CD14-positive monocyte (primary cell): ENCODE measurements around the gene ARID1B. TPM values are rescaled to one million over a fixed set of nuclear protein-coding genes. Genes with fewer than 3 reads are reported as not detected.

Source experiments
- DNase-seq, 3 donors: peaks; one replicate each; pipeline ENCODE4 v3.0.0-alpha.2; 2011 to 2022
- H2AFZ ChIP-seq: 2 replicates; pipeline ENCODE4 v1.6.0; 2012; ENCODE audit warnings: mild to moderate bottlenecking, low read depth, low read length, inconsistent platforms; ENCODE audit not compliant: insufficient read depth, poor library complexity, severe bottlenecking
- H3K27ac ChIP-seq, 2 donors: 1 replicate in 1 of 2; 2 replicates in 1 of 2; pipeline ENCODE4 v1.5.1; 2012 to 2013; ENCODE audit warnings: low read length in 2 of 2, control low read depth in 1 of 2, inconsistent platforms in 1 of 2, low read depth in 1 of 2, mild to moderate bottlenecking in 1 of 2
- H3K27me3 ChIP-seq, 2 donors: one replicate each; pipeline versions ENCODE4 v1.6.0 to v1.6.1; 2011 to 2013; ENCODE audit warnings: low read length in 2 of 2; ENCODE audit not compliant: control insufficient read depth in 2 of 2, insufficient read depth in 2 of 2
- H3K36me3 ChIP-seq, 2 donors: replicated peaks in 1 of 2; 1 replicate in 1 of 2; 2 replicates in 1 of 2; pipeline versions ENCODE4 v1.5.1 to v1.6.1; 2012 to 2013; ENCODE audit warnings: low read length in 2 of 2, control low read depth in 1 of 2, inconsistent platforms in 1 of 2, mild to moderate bottlenecking in 1 of 2; ENCODE audit not compliant: insufficient read depth in 2 of 2, control insufficient read depth in 1 of 2
- H3K4me1 ChIP-seq, 2 donors: 1 replicate in 1 of 2; 2 replicates in 1 of 2; pipeline versions ENCODE4 v1.5.1 to v1.6.1; 2012 to 2013; ENCODE audit warnings: low read length in 2 of 2, control low read depth in 1 of 2, inconsistent platforms in 1 of 2, mild to moderate bottlenecking in 1 of 2, moderate library complexity in 1 of 2; ENCODE audit not compliant: insufficient read depth in 2 of 2, control insufficient read depth in 1 of 2
- H3K4me2 ChIP-seq: replicated peaks from 2 replicates; pipeline ENCODE3; 2012; ENCODE audit warnings: low read length, moderate library complexity, mild to moderate bottlenecking; ENCODE audit not compliant: poor library complexity, severe bottlenecking; ENCODE audit errors: extremely low read depth
- H3K4me3 ChIP-seq, 3 experiments: fragments of 200-600 bp in 1 of 3; sonication (generic) in 1 of 3; replicated peaks in 1 of 3; 1 replicate in 2 of 3; 2 replicates in 1 of 3; pipeline ENCODE4 v1.5.1; 2011 to 2013; ENCODE audit warnings: low read length in 3 of 3, mild to moderate bottlenecking in 3 of 3, control low read depth in 2 of 3, low read depth in 2 of 3, inconsistent platforms in 1 of 3, moderate library complexity in 1 of 3
- H3K79me2 ChIP-seq: 2 replicates; pipeline ENCODE4 v1.6.0; 2012; ENCODE audit warnings: mild to moderate bottlenecking, control low read depth, inconsistent platforms, low read length, moderate library complexity; ENCODE audit not compliant: insufficient read depth
- H3K9ac ChIP-seq: 2 replicates; pipeline ENCODE4 v1.6.0; 2017; ENCODE audit warnings: low read length, mild to moderate bottlenecking; ENCODE audit not compliant: insufficient read depth, poor library complexity, severe bottlenecking
- H3K9me3 ChIP-seq, 2 donors: replicated peaks in 1 of 2; 1 replicate in 1 of 2; 2 replicates in 1 of 2; pipeline versions ENCODE4 v1.5.1 to v1.6.1; 2012 to 2013; ENCODE audit warnings: low read length in 2 of 2, control low read depth in 1 of 2; ENCODE audit not compliant: control insufficient read depth in 1 of 2, insufficient read depth in 1 of 2
- H4K20me1 ChIP-seq: 2 replicates; pipeline ENCODE4 v1.6.0; 2012; ENCODE audit warnings: mild to moderate bottlenecking, low read length, control low read depth, moderate library complexity; ENCODE audit not compliant: insufficient read depth
- H3K27ac Mint-ChIP-seq, 7 donors: one replicate each; pipeline ENCODE4 v1.8.0; 2020; ENCODE audit warnings: mild to moderate bottlenecking in 7 of 7, mixed read lengths in 7 of 7, moderate library complexity in 6 of 7, inconsistent platforms in 2 of 7
- H3K27me3 Mint-ChIP-seq, 3 donors: one replicate each; pipeline ENCODE4 v1.8.0; 2021 to 2022; ENCODE audit warnings: low read depth in 3 of 3, mild to moderate bottlenecking in 3 of 3, mixed read lengths in 3 of 3, moderate library complexity in 3 of 3, inconsistent platforms in 1 of 3
- H3K36me3 Mint-ChIP-seq, 2 donors: one replicate each; pipeline ENCODE4 v1.8.0; 2020; ENCODE audit warnings: mixed read lengths in 2 of 2, inconsistent platforms in 1 of 2, mild to moderate bottlenecking in 1 of 2
- H3K4me1 Mint-ChIP-seq: one replicate; pipeline ENCODE4 v1.8.0; 2020; ENCODE audit warnings: mild to moderate bottlenecking, mixed read lengths
- H3K4me3 Mint-ChIP-seq, 2 donors: one replicate each; pipeline ENCODE4 v1.8.0; 2020; ENCODE audit warnings: mild to moderate bottlenecking in 2 of 2, mixed read lengths in 2 of 2, moderate library complexity in 1 of 2
- H3K9me3 Mint-ChIP-seq, 7 donors: one replicate each; pipeline ENCODE4 v1.8.0; 2020 to 2022; ENCODE audit warnings: mixed read lengths in 7 of 7, mild to moderate bottlenecking in 6 of 7, moderate library complexity in 6 of 7, inconsistent platforms in 2 of 7
- WGBS: methylation state at CpG from one replicate; pipeline ENCODE4 v1.1.5; 2013; ENCODE audit warnings: missing lambda C conversion rate; ENCODE audit not compliant: insufficient coverage; 5-methylcytosine and 5-hydroxymethylcytosine counted together
- intact Hi-C, 2 donors: fragments of 100-400 bp; cut with micrococcal nuclease; formaldehyde crosslinking; loops; one replicate each; pipeline versions ENCODE4 v1.15.0 to v1.15.1; 2023
- polyA plus RNA-seq, 3 donors: library from polyadenylated mRNA; depleted of rRNA in 1 of 3; unstranded in 2 of 3; stranded (reverse) in 1 of 3; fragments of 300-500 nt in 2 of 3; fragments of >200 nt in 1 of 3; fragmentation: Illumina TruSeq in 2 of 3; gene quantifications; 1 replicate in 2 of 3; 2 replicates in 1 of 3; pipeline ENCODE4 v1.2.3, GENCODE V29; 2012 to 2021
- small RNA-seq: library from RNA; depleted of rRNA; stranded (forward); fragments of <200 nt; gene quantifications from one replicate; pipeline ENCODE3, GENCODE V24; 2012; ENCODE audit warnings: low read depth; ENCODE audit not compliant: insufficient read length
- TF ChIP-seq, protein P1 (sequence below): fragments of 200-600 bp; IDR thresholded peaks from one replicate; pipeline ENCODE4 v1.8.0; 2022; ENCODE audit warnings: antibody characterized with exemption, mild to moderate bottlenecking

The ARID1B gene
- polyA plus RNA-seq, 3 donors, result 3.2 to 22.1 (median 3.8) TPM

DNA sequence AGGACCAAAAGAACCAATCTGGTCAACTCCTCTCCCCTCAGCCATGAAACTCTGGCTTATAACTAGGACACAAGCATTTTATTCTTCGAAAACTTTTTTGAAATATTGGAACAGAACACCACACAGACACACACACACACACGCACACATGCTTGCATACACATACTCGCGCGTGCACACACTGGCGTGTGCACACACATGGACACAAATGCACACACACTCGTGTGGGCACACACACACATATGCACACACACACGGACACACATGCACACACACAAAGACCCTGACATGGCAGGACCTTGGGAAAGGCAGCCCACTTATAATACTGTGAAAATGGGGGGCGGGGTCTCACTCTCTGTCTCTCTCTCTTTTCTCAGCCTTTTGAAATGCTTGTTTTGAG, 482.3 kb downstream of the ARID1B start:
- Mint-ChIP-seq H3K4me3 (no peak overlapping the region), H3K27ac (no peak overlapping the region), H3K36me3 (no peaks in the 10 kb centered on the region), H3K27me3 (peaks cover 2 to 17% (median 3%) of the 10 kb centered on the region in 3 donors), H3K4me1 (no peaks in the 10 kb centered on the region), H3K9me3 (no peaks in the 10 kb centered on the region)
- H4K20me1 ChIP-seq, result no peaks in the 10 kb centered on the region
- H3K9ac ChIP-seq, result no peak overlapping the region
- H3K9me3 ChIP-seq, result no peaks in the 10 kb centered on the region
- H3K36me3 ChIP-seq, result no peaks in the 10 kb centered on the region
- TF ChIP-seq, protein P1, sequence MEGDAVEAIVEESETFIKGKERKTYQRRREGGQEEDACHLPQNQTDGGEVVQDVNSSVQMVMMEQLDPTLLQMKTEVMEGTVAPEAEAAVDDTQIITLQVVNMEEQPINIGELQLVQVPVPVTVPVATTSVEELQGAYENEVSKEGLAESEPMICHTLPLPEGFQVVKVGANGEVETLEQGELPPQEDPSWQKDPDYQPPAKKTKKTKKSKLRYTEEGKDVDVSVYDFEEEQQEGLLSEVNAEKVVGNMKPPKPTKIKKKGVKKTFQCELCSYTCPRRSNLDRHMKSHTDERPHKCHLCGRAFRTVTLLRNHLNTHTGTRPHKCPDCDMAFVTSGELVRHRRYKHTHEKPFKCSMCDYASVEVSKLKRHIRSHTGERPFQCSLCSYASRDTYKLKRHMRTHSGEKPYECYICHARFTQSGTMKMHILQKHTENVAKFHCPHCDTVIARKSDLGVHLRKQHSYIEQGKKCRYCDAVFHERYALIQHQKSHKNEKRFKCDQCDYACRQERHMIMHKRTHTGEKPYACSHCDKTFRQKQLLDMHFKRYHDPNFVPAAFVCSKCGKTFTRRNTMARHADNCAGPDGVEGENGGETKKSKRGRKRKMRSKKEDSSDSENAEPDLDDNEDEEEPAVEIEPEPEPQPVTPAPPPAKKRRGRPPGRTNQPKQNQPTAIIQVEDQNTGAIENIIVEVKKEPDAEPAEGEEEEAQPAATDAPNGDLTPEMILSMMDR, result no peak
- intact Hi-C loops, result no loop called here
- H3K4me3 ChIP-seq, result no peak overlapping the region
- H3K4me2 ChIP-seq, result no peak overlapping the region
- H3K27me3 ChIP-seq, result no peaks in the 10 kb centered on the region
- H3K79me2 ChIP-seq, result no peaks in the 10 kb centered on the region
- no peak overlapping the region for H3K27ac ChIP-seq
- H2AFZ ChIP-seq, result no peak overlapping the region
- 97% methylated on average over 7 of the region's 9 CpGs for WGBS
- no peak for DNase-seq
- no peaks in the 10 kb centered on the region for H3K4me1 ChIP-seq

Small RNAs within 50 kb of the gene (small RNA-seq; reads per million reads assigned to genes)
- gene AL355297.2 (not detected), gene MIR4466 (not detected)
